Nephron progenitor cell (in vitro differentiated cells): ENCODE data around the gene PTBP1.
"Not testable (repeated sequence)": the region's sequence is repeated elsewhere in the genome, so short reads cannot be mapped to it uniquely, and the experiment has no call there.

Experiments
- DNase-seq: peaks from one replicate; pipeline ENCODE4 v3.0.0; 2021
- H3K27ac Mint-ChIP-seq: 2 replicates; pipeline ENCODE4 v1.8.0; 2021; ENCODE audit warnings: mild to moderate bottlenecking, moderate library complexity, mixed read lengths
- H3K27me3 Mint-ChIP-seq: 2 replicates; pipeline ENCODE4 v1.8.0; 2021; ENCODE audit warnings: mild to moderate bottlenecking, low read depth, mixed read lengths; ENCODE audit not compliant: poor library complexity
- H3K36me3 Mint-ChIP-seq: 2 replicates; pipeline ENCODE4 v1.8.0; 2021; ENCODE audit warnings: low read depth, mixed read lengths
- H3K4me1 Mint-ChIP-seq: 2 replicates; pipeline ENCODE4 v1.8.0; 2021; ENCODE audit warnings: mixed read lengths
- H3K4me3 Mint-ChIP-seq: 2 replicates; pipeline ENCODE4 v1.8.0; 2021; ENCODE audit warnings: mild to moderate bottlenecking, moderate library complexity, mixed read lengths
- H3K9me3 Mint-ChIP-seq: 2 replicates; pipeline ENCODE4 v1.8.0; 2021; ENCODE audit warnings: mild to moderate bottlenecking, moderate library complexity, mixed read lengths
- TF ChIP-seq, protein P1 (sequence below): fragments of 200-600 bp; sonication (generic); IDR thresholded peaks from 2 replicates; pipeline ENCODE4 v1.5.0; 2021; ENCODE audit warnings: antibody characterized with exemption

The PTBP1 gene

GRCh38 chr19:845707-846521 lies 48.7 kb downstream of the PTBP1 start:
- Mint-ChIP-seq H3K9me3 (no peaks in the 10 kb centered on the region), H3K36me3 (no peaks in the 10 kb centered on the region), H3K27me3 (peaks cover 53% of the 10 kb centered on the region), H3K4me1 (peaks cover 33% of the 10 kb centered on the region), H3K27ac (no peak overlapping the region), H3K4me3 (no peak overlapping the region)
- TF ChIP-seq, protein P1, sequence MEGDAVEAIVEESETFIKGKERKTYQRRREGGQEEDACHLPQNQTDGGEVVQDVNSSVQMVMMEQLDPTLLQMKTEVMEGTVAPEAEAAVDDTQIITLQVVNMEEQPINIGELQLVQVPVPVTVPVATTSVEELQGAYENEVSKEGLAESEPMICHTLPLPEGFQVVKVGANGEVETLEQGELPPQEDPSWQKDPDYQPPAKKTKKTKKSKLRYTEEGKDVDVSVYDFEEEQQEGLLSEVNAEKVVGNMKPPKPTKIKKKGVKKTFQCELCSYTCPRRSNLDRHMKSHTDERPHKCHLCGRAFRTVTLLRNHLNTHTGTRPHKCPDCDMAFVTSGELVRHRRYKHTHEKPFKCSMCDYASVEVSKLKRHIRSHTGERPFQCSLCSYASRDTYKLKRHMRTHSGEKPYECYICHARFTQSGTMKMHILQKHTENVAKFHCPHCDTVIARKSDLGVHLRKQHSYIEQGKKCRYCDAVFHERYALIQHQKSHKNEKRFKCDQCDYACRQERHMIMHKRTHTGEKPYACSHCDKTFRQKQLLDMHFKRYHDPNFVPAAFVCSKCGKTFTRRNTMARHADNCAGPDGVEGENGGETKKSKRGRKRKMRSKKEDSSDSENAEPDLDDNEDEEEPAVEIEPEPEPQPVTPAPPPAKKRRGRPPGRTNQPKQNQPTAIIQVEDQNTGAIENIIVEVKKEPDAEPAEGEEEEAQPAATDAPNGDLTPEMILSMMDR: no peak
- no peak for DNase-seq

GRCh38 chr19:848386-848921 lies 51.2 kb downstream of the PTBP1 start:
- TF ChIP-seq, protein P1: no peak
- no peak overlapping the region for H3K4me3 Mint-ChIP-seq
- peaks cover 32% of the 10 kb centered on the region for H3K27me3 Mint-ChIP-seq
- no peaks in the 10 kb centered on the region for H3K36me3 Mint-ChIP-seq
- no peak overlapping the region for H3K27ac Mint-ChIP-seq
- peaks cover 27% of the 10 kb centered on the region for H3K4me1 Mint-ChIP-seq
- no peak for DNase-seq
- H3K9me3 Mint-ChIP-seq: no peaks in the 10 kb centered on the region

DNA sequence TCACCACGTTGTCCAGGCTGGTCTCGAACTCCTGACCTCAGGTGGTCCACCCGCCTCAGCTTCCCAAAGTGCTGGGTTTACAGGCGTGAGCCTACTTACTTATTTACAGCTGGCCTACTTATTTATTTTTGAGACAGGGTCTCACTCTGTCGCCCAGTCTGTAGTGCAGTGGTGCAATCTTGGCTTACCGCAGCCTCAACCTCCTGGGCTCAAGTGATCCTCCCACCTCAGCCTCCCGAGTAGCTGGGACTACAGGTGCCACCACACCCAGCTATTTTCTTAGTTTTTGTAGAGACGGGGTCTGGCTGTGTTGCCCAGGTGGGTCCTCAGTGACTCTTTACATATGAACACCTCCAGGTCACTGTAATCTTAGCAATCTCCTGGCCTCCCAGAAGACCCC lies 51.9 kb downstream of the PTBP1 start:
- H3K27me3 Mint-ChIP-seq: peaks cover 30% of the 10 kb centered on the region
- H3K9me3 Mint-ChIP-seq: not testable (repeated sequence)

DNA sequence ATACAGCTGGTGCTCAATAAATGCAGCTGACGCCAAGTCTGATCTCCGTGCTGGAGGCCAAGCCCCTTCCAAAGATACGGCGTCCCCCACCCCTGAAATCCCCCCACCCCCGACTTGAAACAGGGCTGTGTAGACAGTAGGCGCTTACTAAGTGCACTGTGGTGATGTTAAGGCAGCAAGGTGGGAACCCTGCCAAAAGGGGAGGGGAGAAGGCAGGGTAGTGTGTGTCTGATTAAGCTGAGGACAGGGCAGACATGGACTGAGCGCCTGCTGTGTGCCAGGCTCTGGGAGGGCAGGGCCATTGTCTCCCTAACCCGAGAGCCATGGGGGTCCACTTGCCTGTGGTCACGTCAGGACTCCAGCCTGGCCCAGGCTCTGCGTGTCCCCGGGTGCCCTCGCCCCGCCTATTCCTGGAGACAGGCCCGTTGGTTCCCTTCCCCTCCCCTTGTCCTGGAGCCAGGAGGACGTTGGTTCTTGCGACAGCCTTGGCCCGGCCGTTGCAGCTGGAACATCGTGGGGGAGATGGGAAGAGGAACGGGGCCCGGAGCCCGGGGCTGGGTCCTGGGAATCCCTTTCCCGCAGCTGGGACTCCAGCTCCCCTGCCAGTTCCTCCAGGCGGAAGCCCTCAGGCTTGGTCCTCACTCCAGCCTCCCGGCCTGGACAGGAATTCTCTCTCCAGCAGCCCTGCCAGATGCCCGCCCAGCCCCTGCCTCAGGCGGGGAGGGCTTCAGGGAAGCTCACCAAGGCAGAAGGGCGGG lies 53.1 kb downstream of the PTBP1 start:
- no peak for DNase-seq
- Mint-ChIP-seq H3K9me3 (no peaks in the 10 kb centered on the region), H3K27ac (no peak overlapping the region), H3K36me3 (no peaks in the 10 kb centered on the region), H3K4me3 (no peak overlapping the region), H3K4me1 (peaks cover 23% of the 10 kb centered on the region), H3K27me3 (peaks cover 24% of the 10 kb centered on the region)
- TF ChIP-seq, protein P1: no peak

More for the DNA sequence above, 51.9 kb downstream of the PTBP1 start:
- H3K4me3 Mint-ChIP-seq, H3K27ac Mint-ChIP-seq, H3K36me3 Mint-ChIP-seq, DNase-seq: not testable (repeated sequence)
- peaks cover 27% of the 10 kb centered on the region for H3K4me1 Mint-ChIP-seq

DNA sequence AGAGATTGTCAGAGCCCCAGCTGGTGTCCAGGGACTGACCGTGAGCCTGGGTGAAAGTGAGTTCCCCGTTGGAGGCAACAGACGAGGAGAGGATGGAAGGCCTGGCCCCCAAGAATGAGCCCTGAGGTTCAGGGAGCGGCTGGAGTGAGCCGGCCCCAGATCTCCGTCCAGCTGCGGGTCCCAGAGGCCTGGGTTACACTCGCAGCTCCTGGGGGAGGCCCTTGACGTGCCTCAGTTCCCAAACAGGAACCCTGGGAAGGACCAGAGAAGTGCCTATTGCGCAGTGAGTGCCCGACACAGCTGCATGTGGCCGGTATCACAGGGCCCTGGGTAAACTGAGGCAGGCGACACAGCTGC lies 53.7 kb downstream of the PTBP1 start:
- no peaks in the 10 kb centered on the region for H3K36me3 Mint-ChIP-seq
- H3K27me3 Mint-ChIP-seq: peaks cover 20% of the 10 kb centered on the region
- H3K27ac Mint-ChIP-seq: no peak overlapping the region
- H3K9me3 Mint-ChIP-seq: no peaks in the 10 kb centered on the region
- no peak overlapping the region for H3K4me3 Mint-ChIP-seq
- DNase-seq: no peak
- TF ChIP-seq, protein P1: no peak
- H3K4me1 Mint-ChIP-seq: peaks cover 18% of the 10 kb centered on the region
